Thyroid gland (tissue), 4 donors: ENCODE data around the gene NACC1. TPM values are rescaled to one million over a fixed set of nuclear protein-coding genes. Genes with fewer than 3 reads are reported as not detected.
A peak's percentile ranks its signal among the peaks of the same experiment; 100 is the strongest.

Experiments used
- DNase-seq, 2 donors: peaks; one replicate each; pipeline ENCODE4 v3.0.0-alpha.2; 2019
- H3K27ac ChIP-seq, 3 donors: fragments of 200-600 bp; sonication (generic); 1 replicate in 2 of 3; 2 replicates in 1 of 3; pipeline ENCODE4 v1.5.1; 2016 to 2019; ENCODE audit warnings: mild to moderate bottlenecking in 1 of 3, moderate library complexity in 1 of 3
- H3K27me3 ChIP-seq: fragments of 200-600 bp; sonication (generic); one replicate; pipeline ENCODE4 v1.5.1; 2019
- H3K36me3 ChIP-seq, 2 donors: fragments of 200-600 bp; sonication (generic); one replicate each; pipeline ENCODE4 v1.5.1; 2016 to 2019
- H3K4me1 ChIP-seq, 2 donors: fragments of 200-600 bp; sonication (generic); one replicate each; pipeline ENCODE4 v1.5.1; 2017 to 2019
- H3K4me3 ChIP-seq, 3 donors: fragments of 200-600 bp; sonication (generic); replicated peaks in 1 of 3; 1 replicate in 2 of 3; 2 replicates in 1 of 3; pipeline ENCODE4 v1.5.1; 2016; ENCODE audit warnings: mild to moderate bottlenecking in 1 of 3
- H3K9me3 ChIP-seq: fragments of 200-600 bp; sonication (generic); one replicate; pipeline ENCODE4 v1.5.1; 2017
- POLR2A ChIP-seq, 2 donors: fragments of 450-650 bp; IDR thresholded peaks; one replicate each; pipeline ENCODE4 v1.6.1; 2017; ENCODE audit warnings: antibody characterized with exemption in 2 of 2, mild to moderate bottlenecking in 2 of 2, moderate library complexity in 1 of 2
- WGBS, 2 donors: methylation state at CpG; one replicate each; pipeline ENCODE4 v1.1.5; 2017; 5-methylcytosine and 5-hydroxymethylcytosine counted together
- intact Hi-C: fragments of 100-400 bp; cut with DNase I; formaldehyde crosslinking; loops from one replicate; pipeline ENCODE4 v1.15.1; 2023
- total RNA-seq, 4 donors: library from RNA; depleted of rRNA; stranded (reverse); fragments of >200 nt; gene quantifications; one replicate each; pipeline ENCODE4 v1.2.3, GENCODE V29; 2016
- TF ChIP-seq, protein P1 (sequence below), 6 experiments: fragments of 200-600 bp in 3 of 6; fragments of 450-650 bp in 3 of 6; sonication (generic) in 3 of 6; IDR thresholded peaks; one replicate each; pipeline ENCODE4 v1.5.1; 2016 to 2019; ENCODE audit warnings: antibody characterized with exemption in 6 of 6, mild to moderate bottlenecking in 2 of 6, inconsistent platforms in 1 of 6, moderate library complexity in 1 of 6

NACC1 gene
- total RNA-seq, 4 donors from 2014 or later, result 16.9 to 67.7 (median 43.0) TPM

DNA sequence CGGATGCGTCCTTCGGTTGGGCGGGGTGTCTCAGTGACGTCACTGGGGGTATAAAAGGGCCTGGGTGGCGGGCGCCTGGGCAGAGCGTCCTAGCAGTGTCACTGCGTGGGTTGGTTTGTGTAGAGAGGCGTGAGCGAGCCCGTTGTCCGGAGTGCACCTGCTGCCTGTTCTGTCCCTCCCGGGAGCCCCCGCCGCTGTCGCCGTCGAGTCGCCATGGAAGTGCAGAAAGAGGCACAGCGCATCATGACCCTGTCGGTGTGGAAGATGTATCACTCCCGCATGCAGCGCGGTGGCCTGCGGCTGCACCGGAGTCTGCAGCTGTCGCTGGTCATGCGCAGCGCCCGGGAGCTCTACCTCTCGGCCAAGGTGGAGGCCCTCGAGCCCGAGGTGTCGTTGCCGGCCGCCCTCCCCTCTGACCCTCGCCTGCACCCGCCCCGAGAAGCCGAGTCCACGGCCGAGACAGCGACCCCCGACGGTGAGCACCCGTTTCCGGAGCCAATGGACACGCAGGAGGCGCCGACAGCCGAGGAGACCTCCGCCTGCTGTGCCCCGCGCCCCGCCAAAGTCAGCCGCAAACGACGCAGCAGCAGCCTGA lies 35.0 kb downstream of the NACC1 start:
- peak overlapping the region; percentile 95 to 100 (median 99) for H3K27ac ChIP-seq
- DNase-seq, result peak; percentile 92 to 95
- H3K36me3 ChIP-seq, result peaks cover 0 to 11% of the 10 kb centered on the region in 2 donors
- WGBS, 2 donors, result 0% methylated on average over 7 of the region's 59 CpGs; no CpG with 5 or more reads in 1 of the 2 donors
- peak overlapping the region; percentile 87 to 96 (median 90) for H3K4me3 ChIP-seq
- peak; percentile 100 for TF ChIP-seq POLR2A (IDR thresholded peaks at IDR 0.05)
- TF ChIP-seq, protein P1, sequence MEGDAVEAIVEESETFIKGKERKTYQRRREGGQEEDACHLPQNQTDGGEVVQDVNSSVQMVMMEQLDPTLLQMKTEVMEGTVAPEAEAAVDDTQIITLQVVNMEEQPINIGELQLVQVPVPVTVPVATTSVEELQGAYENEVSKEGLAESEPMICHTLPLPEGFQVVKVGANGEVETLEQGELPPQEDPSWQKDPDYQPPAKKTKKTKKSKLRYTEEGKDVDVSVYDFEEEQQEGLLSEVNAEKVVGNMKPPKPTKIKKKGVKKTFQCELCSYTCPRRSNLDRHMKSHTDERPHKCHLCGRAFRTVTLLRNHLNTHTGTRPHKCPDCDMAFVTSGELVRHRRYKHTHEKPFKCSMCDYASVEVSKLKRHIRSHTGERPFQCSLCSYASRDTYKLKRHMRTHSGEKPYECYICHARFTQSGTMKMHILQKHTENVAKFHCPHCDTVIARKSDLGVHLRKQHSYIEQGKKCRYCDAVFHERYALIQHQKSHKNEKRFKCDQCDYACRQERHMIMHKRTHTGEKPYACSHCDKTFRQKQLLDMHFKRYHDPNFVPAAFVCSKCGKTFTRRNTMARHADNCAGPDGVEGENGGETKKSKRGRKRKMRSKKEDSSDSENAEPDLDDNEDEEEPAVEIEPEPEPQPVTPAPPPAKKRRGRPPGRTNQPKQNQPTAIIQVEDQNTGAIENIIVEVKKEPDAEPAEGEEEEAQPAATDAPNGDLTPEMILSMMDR (IDR thresholded peaks at IDR 0.05), result no peak
- intact Hi-C loops, result no loop called here
- H3K27me3 ChIP-seq, result no peaks in the 10 kb centered on the region
- H3K4me1 ChIP-seq, result peaks cover 17 to 19% of the 10 kb centered on the region in 2 donors
- H3K9me3 ChIP-seq, result no peaks in the 10 kb centered on the region

DNA sequence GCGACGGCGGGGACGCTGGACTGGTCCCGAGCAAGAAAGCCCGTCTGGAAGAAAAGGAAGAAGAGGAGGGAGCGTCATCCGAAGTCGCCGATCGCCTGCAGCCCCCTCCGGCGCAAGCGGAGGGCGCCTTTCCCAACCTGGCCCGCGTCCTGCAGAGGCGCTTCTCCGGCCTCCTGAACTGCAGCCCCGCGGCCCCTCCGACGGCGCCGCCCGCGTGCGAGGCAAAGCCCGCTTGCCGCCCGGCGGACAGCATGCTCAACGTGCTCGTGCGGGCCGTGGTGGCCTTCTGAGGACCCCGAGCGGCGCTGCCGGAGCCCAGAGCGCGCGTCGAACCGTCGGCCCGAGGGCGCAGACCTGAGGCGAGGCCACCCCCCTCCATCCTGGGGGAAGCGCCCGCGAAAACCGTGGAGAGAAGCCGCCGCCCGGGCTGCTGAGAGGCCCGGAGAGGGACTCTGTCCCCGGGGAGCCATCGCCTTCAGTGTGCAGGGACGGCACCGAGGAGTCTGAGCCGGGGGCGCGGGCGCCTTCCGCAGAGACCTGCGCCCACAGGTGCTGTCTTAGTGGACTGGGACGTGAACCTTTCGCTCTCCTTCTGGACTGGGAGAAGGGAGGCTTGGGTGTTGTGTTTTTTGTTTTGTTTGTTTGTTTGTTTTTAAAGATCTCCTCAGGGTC lies 35.6 kb downstream of the NACC1 start:
- Histone ChIP-seq H3K4me1 (peaks cover 17 to 19% of the 10 kb centered on the region in 2 donors), H3K9me3 (no peaks in the 10 kb centered on the region)

DNA sequence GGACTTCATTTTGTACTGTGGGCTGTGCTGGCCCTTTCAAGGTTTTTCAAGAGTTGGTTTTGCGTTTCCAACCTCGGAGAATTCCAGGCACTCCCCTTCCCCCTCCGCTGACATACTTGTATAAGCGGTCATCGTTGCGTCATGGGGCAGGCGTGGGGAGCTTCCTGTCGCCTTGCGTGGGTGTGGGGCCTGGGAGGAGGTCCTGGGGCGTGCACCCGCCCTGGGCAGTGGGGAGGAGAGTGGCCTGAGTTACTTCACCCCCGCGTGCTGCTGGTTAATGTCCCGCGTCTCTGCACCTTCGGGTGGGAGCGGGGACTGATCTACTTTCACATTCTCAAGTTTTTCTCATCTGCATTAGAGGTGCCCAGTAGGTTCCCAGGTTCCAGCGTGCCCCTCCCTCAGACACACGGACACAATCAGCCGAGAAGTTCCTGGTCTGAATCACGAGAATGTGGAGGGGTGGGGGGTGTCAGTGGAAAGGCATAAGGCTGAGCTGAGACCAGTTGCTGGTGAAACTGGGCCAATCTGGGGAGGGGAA lies 36.2 kb downstream of the NACC1 start:
- Histone ChIP-seq H3K27ac (peak overlapping the region; percentile 95 to 100 (median 99)), H3K9me3 (no peaks in the 10 kb centered on the region), H3K4me1 (peaks cover 12 to 15% of the 10 kb centered on the region in 2 donors), H3K27me3 (no peaks in the 10 kb centered on the region), H3K4me3 (peak overlapping the region; percentile 87 to 96 (median 90)), H3K36me3 (peaks cover 0 to 11% of the 10 kb centered on the region in 2 donors)
- intact Hi-C loops, result no loop called here
- peak; percentile 63 to 89 for TF ChIP-seq POLR2A (IDR thresholded peaks at IDR 0.05)
- TF ChIP-seq, protein P1 (IDR thresholded peaks at IDR 0.05), result no peak
- WGBS, 2 donors, result 0 to 1% methylated on average over 14 to 21 of the region's 21 CpGs
- DNase-seq, result peak; percentile 95 to 96

More for the DNA sequence above, 35.6 kb downstream of the NACC1 start:
- intact Hi-C loops, result no loop called here
- Histone ChIP-seq H3K4me3 (peak overlapping the region; percentile 87 to 96 (median 90)), H3K36me3 (peaks cover 0 to 11% of the 10 kb centered on the region in 2 donors), H3K27ac (peak overlapping the region; percentile 95 to 100 (median 99)), H3K27me3 (no peaks in the 10 kb centered on the region)
- WGBS, 2 donors, result 0% methylated on average over 17 to 19 of the region's 69 CpGs
- TF ChIP-seq, protein P1 (IDR thresholded peaks at IDR 0.05), result peak in 1 of 6 experiments; percentile 9
- no peak for TF ChIP-seq POLR2A (IDR thresholded peaks at IDR 0.05)
- DNase-seq, result peak; percentile 33 to 42

DNA sequence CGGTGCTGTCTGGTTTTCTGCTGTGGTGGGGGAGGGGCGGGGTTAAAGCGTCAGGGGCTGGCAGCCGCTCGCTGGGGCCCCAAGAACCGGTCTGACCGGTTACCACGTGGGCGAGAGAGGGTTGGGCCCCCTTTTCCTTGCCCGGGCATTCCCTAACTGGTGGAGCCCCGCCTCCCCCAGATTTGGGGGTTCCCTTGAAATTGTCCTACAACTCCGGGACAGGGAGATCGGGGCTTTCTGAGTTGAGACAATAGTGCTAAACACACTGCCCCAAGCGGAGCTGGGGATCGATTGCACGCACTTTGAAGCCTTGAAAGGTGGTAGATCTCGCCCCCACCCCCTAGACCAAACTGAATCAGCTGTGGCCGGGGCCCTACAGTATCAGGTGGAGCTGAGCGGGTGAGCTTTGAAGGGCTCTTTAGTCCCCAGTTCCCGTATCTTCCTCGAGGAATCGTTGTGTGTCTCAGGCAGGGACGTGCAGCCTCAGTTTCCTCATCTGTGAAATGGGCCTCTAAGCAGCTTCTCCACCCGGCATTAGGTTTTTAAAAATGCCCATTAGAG lies 36.9 kb downstream of the NACC1 start:
- Histone ChIP-seq H3K27ac (peak overlapping the region; percentile 95 to 100 (median 99)), H3K36me3 (peaks cover 0 to 11% of the 10 kb centered on the region in 2 donors), H3K4me1 (peaks cover 12 to 15% of the 10 kb centered on the region in 2 donors), H3K9me3 (no peaks in the 10 kb centered on the region), H3K4me3 (peak overlapping the region; percentile 2 to 96 (median 90)), H3K27me3 (no peaks in the 10 kb centered on the region)
- intact Hi-C loops, result no loop called here
- TF ChIP-seq, protein P1 (IDR thresholded peaks at IDR 0.05), result no peak
- no peak for TF ChIP-seq POLR2A (IDR thresholded peaks at IDR 0.05)
- peak; percentile 96 to 98 for DNase-seq
- WGBS, 2 donors, result 2 to 4% methylated on average over 16 to 24 of the region's 24 CpGs
